HG03103 (cell line): ENCODE data around the gene MYADML2.
"Not testable (repeated sequence)": the region's sequence is repeated elsewhere in the genome, so short reads cannot be mapped to it uniquely, and the experiment has no call there.

Source experiments
- ATAC-seq: cut with Tn5 transposase; IDR thresholded peaks from one replicate; pipeline ENCODE4 v1.9.1; 2021; ENCODE audit warnings: low read depth; ENCODE audit not compliant: unreplicated experiment

Gene MYADML2

DNA sequence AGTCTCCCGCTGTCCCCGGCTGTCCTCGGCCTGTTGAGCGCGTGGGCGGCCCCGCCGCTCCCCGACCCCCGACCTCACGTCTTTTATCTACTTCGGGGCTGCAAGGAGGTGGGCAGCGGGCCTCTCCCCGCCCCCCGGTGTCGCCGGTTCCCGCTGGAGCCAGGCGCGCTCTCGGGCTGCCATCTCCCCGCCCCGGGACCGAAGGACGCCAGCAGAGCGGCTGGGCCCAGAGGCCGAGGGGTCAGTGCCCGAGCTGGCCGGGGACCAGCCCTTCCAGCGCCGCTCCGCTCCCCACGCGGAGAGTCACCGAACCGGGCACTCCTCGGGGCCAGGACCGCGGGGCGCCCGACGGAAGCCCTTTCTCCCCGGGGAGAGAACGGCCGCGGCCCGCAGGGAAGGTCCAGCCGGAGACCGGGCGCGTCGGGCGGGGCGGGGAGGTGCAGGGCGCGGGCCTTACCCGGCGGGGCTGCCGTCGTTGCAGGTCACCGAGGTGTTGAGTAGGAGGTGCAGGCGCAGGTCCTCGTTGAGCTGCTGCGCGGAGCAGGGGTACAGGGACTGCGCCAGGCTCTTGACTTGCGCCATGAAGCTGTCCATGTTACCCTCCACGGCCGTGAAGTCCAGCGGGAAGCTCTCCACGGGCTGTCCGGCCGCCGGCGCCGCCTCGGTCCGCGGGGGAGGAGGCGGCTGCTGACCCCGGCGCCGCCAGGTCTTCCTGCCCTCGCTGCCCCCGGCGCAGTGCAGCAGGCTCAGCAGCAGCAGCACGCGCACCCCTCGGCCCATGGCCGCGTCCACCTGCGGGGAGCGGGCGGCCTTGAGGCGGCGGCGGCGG lies 13.3 kb upstream of the MYADML2 start:
- no peak for ATAC-seq

DNA sequence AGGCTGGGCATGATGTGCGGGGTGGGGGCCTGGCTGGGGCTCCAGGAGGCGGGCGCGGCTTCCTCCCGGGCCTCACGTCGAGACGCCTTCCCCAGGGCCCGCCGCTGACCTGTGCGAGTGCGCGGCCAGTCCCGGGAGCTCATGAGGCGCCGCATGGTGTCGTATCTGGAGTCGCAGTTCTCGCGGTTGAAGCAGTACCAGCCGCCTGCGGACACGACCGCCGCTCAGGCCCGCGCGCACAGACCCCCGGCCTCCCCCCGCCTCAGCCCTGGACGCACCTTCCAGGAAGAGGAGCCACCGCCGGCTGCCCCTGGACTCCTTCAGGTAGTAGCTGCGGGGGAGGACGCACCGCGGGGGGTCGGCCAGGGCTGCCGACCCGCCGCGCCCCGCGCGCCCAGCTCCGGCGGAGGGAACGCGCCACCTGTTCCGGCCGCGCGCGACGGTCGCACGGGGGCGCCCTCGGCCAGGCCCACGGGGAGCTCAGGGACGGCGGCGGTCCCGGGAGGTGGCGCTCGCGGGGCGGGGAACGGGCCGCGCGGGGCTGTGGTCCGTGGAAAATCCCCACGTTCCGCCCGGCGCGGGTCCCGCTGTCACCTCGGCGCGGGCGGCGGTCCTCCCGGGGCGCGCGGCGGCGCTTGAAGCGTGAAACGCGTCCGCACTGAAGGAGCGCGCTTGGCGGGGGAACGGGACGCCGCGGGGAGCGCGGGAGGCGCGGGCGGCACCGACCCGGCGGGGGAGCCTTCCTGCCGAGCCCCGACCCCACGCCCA lies 12.5 kb upstream of the MYADML2 start:
- no peak for ATAC-seq

DNA sequence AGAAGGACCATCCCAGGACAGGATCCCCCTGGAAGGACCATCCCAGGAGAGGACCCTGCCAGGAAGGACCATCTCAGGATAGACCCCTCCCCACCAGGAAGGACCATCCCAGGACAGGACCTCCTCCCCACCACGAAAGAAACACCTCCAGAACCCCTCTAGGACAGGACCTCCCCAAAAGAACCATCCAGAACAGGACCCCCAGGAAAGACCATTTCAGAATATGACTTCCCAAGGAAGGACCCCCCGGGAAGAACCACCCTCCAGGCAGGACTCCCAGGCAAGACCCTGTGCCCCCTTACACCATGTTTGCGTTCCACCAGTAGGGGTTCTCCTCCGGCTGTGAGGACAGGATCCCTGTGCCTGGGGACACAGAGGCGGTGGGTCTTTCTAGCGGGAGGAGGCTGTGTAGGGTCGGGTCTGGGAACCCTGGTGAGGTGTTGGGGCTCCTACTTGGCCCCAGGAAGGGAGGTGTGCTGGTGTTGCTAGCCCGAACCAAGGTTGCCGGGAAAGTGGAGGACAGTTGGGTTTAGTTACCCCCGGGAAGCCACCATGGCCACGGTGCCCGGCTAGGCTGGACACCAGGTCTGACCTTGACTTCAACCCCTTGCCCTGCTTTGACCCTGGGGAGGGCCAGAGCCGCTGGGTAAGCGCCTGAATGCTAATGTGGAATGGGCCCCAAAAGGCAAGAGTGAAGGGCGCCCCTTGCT lies 11.8 kb upstream of the MYADML2 start:
- ATAC-seq = no peak

DNA sequence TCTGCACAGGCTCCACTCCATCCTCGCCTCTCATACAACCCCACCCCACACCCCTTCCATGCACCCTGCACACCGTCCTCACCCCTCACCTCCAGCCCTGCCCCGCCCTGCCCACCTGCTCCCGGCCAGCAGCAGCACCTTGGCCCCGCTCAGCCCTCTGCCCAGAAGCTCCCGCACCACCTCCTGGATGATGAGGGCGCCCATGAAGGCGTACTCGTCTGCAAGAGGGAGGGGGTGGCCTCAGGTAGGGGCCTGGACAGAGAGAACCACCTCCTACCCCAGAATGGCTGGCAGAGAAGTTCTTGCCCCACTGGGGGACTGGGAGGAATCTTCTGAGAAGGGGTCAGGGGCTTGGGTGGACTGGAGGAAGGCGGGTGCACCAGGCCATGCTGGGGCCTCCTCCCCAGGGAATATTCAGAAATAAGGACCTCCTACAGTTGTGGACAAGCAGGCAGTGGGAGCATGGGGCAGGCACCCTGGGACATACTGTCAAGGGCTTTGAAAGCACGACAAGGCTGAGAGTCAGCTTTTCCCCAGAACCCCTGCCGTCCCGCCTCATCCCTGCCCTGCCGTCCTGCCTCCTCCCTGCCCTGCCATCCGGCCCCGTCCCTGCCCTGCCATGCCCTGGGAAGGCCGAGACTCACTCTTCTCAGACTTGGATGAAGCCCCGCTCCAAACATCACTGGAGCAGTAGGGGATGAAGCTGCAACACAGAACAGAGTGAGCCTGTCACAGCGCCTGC lies 10.8 kb upstream of the MYADML2 start:
- ATAC-seq = no peak

DNA sequence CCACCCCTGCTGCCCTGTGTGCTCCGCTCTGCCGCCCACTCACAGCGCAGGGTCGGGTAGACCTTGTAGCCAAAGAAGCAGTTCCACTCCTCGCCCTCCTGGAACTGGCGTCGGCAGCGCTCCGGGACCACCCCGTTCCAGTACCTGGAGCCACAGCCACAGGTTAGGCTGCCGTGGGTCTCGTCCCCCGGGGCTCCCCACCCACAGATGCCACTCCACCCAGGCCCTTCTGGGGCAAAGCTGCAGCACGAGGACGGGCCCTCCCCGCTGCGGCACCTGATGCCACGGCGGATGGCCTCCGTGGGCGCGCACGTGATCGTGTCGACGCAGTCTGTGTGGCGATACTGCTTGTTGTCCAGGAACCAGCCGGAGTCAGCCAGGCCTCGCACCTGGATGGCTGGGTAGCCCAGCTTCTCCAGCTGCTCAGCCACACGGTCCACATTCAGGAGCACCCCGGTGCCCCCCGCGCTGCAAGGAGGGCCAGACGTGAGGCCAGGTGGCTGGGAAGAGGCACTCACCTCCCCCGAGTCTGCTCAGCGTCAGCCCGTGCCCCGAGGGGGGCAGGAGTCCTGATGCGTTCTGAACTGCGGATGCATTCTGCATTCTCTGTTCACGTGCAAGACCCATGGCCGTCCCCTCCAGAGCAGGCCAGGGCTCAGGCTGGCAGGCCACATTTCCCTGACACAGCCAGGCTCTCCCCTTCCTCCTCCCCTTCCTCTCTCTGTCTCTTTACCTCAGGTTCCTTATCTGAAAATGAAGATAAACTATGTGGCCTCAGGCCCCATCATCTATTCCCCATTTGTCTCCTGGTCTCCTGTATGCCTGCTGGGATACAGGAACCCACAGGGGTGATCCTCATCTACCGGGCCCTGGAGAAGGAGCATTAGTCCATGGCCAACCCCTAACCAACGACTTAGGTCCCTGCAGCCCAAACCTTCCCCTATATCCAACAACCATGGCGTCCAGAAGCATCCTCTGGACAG lies 9.9 kb upstream of the MYADML2 start:
- ATAC-seq = no peak

DNA sequence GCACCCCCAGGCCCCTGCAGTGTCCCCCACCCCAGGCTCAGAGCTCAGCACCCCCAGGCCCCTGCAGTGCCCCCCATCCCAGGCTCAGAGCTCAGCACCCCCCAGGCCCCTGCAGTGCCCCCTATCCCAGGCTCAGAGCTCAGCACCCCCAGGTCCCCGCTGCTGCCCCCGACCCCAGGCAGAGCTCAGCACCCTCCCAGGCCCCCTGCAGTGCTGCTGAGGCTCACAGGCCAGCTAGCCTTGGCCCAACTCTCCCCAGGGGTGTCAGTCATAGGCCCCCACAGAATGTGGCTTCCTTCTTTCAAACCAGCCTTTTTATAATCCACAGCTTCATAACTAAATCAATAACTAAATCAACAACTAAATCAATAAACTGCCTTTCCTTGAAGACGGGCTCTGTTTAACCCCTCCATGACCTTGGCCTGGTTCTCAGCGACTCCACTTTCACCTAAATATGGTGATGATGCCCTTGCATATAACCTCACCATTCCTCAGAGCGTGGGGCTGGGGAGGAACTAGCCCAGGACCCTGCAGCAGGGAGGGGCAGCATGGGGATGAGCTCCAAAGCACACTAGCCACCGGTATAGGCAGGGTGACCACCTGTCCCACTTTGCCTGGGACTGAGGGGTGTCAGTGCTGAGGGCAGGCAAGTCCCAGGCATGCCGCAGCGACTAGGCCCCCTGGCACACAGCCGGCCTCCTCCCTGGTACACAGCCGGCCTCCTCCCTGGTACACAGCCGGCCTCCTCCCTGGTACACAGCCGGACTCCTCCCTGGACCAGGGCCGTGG lies 8.9 kb upstream of the MYADML2 start:
- no peak for ATAC-seq

DNA sequence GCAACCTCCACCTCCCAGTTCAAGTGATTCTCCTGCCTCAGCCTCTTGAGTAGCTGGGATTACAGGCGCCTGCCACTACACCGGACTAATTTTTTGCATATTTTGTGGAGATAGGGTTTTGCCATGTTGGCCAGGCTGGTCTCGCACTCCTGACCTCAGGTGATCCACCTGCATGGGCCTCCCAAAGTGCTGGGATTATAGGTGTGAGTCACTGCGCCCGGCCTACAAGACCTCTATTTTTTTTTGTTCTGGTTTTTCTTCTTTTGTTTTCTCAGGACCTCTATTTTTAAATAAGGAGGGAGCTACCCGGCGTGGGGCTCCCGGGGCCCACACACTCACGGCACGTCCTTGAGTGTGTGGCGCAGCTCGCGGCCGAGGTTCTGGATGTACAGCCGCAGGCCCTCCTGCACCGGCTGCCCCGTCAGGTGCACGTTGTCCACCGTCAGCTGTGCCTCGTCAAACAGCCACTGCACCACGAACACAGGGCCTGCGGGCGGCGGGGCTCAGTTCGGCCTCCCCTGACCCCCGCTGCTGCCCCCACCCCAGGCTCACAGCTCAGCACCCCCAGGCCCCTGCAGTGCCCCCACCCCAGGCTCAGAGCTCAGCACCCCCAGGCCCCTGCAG lies 8.1 kb upstream of the MYADML2 start:
- no peak for ATAC-seq

DNA sequence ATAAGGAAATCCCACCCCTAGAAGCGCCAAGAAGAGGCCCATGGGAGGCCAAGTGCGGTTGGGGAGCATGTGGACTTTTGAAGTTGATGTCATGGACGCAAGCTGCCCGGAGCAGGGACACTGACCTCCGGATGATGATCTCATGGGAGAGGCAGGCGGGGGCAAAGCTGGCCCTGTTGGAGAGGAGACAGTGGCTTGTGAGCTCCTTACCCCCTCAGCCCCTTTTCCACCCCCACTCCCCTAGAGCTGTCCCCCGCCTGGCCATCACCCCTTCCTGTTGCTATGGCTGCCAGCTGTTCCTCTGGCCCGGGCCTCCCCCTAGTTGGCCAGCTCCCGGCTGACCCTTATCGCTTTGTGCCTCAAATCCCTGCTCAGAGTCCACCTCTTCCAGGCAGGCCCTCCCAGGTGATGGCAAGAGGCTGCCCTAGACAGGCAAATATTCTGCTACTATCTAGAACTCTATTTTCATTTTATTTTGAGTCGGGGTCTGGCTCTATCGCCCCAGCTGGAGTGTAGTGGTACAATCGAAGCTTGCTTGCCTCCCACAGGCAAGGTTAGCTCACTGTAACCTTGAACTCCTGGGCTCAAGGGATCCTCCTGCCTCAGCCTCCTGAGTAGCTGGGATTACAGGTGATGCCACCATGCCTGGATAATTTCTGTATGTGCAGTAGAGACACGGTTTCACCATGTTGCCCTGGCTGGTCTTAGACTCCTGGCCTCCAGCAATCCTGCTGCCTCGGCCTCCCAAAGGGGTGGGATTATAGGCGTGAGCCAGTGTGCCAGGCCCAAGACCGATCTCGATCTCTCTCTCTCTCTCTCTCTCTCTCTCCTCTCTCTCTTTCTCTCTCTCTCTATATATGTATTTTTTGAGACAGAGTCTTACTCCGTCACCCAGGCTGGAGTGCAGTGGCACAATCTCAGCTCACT lies 7.4 kb upstream of the MYADML2 start:
- no peak for ATAC-seq

DNA sequence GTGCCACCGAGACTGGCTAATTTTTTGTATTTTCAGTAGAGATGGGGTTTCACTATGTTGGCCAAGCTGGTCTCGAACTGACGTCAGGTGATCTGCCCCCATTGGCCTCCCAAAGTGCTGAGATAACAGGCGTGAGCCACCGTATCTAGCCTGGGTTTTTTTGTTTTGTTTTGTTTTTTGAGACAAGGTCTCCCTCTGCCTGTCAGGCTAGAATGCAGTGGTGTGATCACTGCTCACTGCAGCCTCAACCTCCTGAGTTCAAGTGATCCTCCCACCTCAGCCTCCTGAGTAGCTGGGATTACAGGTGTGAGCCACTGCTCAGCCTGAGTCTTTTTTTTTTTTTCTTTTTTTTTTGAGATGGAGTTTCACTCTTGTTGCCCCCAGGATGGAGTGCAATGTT lies 6.4 kb upstream of the MYADML2 start:
- ATAC-seq = not testable (repeated sequence)

DNA sequence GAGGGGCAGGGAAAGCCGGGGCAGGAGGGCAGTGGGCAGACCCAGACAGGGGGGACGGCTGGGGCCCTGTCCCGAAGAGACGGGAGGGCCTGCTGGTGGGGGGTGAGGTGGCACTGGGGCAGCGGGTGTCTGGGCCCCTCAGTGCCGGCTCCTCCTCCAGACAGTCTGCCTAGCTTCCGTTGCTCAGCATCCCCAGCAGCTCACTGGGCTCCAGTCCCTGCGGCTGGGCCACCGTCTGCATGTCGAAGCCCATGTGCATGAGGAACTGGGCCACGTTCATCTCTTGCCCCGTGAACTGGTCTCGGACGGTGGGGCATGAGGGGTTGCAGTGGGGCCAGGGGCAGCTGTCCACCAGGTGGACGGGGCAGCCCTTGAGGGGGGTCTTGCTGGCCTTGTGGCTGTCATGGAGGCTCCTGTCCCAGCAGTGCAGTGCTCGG lies 5.8 kb upstream of the MYADML2 start:
- no peak for ATAC-seq

DNA sequence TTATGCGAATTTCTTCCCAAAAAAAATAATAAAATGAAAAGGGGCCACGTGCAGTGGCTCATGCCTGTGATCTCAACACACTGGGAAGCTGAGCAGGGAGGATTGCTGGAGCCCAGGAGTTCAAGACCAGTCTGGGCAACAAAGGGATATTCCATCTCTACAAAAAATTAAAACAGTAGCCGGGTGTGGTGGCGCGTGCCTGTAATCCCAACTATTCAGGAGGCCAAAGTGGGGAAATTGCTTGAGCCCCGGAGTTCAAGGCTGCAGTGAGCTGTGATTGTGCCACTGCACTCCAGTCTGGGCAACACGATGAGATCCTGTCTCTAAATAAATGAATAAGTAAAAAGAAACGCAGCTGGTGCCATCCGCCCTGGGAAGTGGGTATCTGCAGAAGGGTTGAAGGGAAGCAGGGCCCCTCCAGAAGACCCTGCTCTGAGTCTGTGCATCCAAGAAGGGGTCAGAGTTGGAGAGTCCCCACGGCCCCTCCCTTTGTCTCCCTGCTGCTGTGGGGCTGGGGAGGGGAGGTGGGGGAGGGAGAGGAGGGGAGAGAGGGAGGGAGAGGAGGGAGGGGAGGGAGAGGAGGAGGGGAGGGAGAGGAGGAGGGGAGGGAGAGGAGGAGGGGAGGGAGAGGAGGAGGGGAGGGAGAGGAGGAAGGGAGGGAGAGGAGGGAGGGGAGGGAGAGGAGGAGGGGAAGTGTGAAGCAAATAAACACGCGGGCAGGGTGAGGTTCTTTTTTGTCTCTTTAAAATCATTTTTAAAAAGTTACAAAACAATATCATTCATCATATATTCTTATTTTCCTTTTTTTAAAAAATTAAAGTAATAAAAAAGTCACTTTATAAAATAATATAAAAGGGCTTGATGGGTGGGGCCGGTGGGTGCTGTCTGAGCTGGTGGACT lies 5.0 kb upstream of the MYADML2 start:
- no peak for ATAC-seq

DNA sequence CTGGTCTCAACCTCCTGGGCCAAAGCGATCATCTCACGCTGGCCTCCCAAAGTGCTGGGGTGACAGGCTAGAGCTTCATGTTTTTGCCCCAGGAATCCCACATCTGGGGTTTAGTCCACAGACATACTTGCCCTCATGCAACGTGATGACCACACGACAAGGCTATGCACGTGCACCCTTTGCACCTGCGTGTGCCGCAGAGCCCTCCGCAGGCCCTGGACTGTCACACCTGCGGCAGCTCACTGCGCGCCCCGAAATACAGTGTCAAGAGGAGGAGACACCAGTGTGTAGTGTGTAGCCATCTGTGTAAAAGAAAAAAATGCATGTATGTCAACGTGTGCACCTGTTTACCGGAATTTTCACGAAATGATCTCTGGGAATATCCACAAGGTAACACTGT lies 3.5 kb upstream of the MYADML2 start:
- no peak for ATAC-seq

DNA sequence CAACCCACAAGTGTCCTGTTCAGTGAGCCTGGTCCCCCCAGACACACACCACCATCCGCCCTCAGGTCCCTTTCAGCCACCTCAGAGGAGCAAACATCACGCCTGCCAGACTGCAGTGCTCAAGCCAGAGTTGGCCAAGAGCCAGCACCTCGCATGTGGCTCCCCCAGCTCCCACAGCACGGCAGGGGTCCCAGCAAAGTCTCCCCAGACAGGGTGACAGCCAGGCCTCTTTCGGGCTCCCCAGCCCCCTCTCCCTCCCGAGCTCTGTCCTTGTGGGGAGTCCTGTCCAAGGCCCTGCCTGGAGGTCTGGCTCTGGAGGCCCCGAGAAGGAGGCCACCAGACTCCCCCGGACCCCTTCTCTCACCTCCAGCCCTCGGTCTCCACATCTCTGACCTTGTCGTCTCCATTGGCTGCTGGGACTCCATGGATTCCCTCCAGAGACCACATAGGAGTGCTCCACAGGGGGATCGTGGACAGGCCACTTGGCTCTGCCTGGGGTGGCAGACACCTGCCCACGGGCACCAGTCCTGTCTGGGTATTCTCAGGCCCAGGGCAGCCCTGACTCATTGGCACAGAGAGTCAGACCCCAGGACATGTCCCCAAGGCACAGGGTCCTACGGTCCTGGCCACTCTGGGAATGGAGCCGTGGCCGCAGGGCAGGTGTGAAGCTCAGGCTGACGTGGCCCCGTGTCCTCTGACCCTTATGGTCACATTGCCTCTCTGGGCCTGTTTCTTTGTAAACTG lies 1.8 kb upstream of the MYADML2 start:
- ATAC-seq = no peak

DNA sequence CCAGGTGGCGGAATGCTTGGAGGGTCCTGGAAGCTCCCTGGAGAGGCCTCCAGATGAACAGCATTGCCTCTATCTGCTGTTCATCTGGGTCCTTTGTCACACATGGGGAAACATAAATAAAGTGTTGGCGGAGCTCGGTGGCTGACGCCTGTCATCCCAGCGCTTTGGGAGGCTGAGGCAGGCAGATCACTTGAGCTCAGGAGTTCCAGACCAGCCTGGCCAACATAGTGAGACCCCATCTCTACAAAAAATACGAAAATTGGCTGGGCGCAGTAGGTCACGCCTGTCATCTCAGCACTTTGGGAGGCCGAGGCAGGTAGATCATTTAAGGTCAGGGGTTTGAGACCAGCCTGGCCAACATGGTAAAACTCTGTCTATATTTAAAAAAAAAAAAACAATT lies 2.2 kb downstream of the MYADML2 start:
- ATAC-seq = no peak

DNA sequence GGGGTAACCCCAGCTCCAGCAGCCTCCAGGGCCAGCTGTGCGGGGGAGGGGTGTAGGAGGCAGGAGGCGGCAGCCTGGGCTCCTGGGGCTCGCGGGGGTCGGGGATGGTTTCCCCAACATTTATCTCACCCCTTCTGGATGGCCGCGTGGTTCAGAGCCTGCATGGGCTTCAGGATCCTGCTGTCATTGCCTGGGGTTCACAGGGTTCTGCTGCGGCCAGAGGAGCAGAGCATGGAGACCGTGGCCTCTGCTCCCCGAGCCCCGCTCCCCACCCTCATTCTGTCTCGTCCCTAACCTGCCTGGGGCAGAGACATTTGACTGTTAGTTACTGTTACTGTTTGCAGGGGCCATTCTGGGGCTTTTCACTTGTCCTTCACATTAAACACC lies 4.9 kb downstream of the MYADML2 start:
- no peak for ATAC-seq
